Fibroblast of mammary gland (primary cell): ENCODE measurements around the gene PDGFRB.

Source experiments
- DNase-seq: peaks from one replicate; pipeline ENCODE4 v3.0.0-alpha.2; 2010; ENCODE audit warnings: low read depth
- H3K4me3 ChIP-seq: 2 replicates; pipeline ENCODE4 v1.5.1; 2011; ENCODE audit warnings: low read depth, mild to moderate bottlenecking, low read length, moderate library complexity; ENCODE audit not compliant: control insufficient read depth
- CTCF ChIP-seq: conservative IDR thresholded peaks from 2 replicates; pipeline ENCODE4 v1.5.1; 2011; ENCODE audit warnings: low read depth, low read length, inconsistent platforms; ENCODE audit not compliant: control insufficient read depth, insufficient read depth

PDGFRB gene

GRCh38 chr5:150068472-150068871 is 87.2 kb downstream of the PDGFRB start:
- no peak for DNase-seq
- H3K4me3 ChIP-seq, result no peak overlapping the region
- TF ChIP-seq CTCF, result no peak

GRCh38 chr5:150068071-150068470 is 87.6 kb downstream of the PDGFRB start:
- H3K4me3 ChIP-seq, result no peak overlapping the region
- DNase-seq, result no peak
- TF ChIP-seq CTCF, result no peak

- no peak overlapping the region for H3K4me3 ChIP-seq
- no peak for TF ChIP-seq CTCF
- no peak for DNase-seq
Measured at GRCh38 chr5:150067405-150067960, 88.2 kb downstream of the PDGFRB start.

- DNase-seq, result peak; percentile 85
- H3K4me3 ChIP-seq, result no peak overlapping the region
- TF ChIP-seq CTCF, result no peak
Measured at GRCh38 chr5:150066901-150067396, 88.7 kb downstream of the PDGFRB start.

- DNase-seq, result no peak
- TF ChIP-seq CTCF, result no peak
- no peak overlapping the region for H3K4me3 ChIP-seq
Measured at GRCh38 chr5:150066436-150066835, 89.2 kb downstream of the PDGFRB start.

- DNase-seq, result peak; percentile 60
- no peak overlapping the region for H3K4me3 ChIP-seq
- no peak for TF ChIP-seq CTCF
Measured at GRCh38 chr5:150065886-150066285, 89.8 kb downstream of the PDGFRB start.

GRCh38 chr5:150065346-150065745 is 90.3 kb downstream of the PDGFRB start:
- TF ChIP-seq CTCF, result no peak
- peak; percentile 77 for DNase-seq
- H3K4me3 ChIP-seq, result no peak overlapping the region
